Colonic mucosa (tissue), 4 donors: ENCODE results near the gene DEK. TPM values are rescaled to one million over a fixed set of nuclear protein-coding genes. Genes with fewer than 3 reads are reported as not detected.

Experiments
- DNase-seq: peaks from one replicate; pipeline ENCODE4 v3.0.0-alpha.2; 2020
- H3K27ac ChIP-seq: fragments of 200-600 bp; one replicate; pipeline ENCODE4 v1.8.0; 2021
- H3K27me3 ChIP-seq: fragments of 200-600 bp; one replicate; pipeline ENCODE4 v1.8.0; 2021
- H3K36me3 ChIP-seq: fragments of 200-600 bp; one replicate; pipeline ENCODE4 v1.8.0; 2021
- H3K4me1 ChIP-seq: fragments of 200-600 bp; one replicate; pipeline ENCODE4 v1.8.0; 2021; ENCODE audit warnings: mild to moderate bottlenecking
- H3K4me3 ChIP-seq: fragments of 200-600 bp; one replicate; pipeline ENCODE4 v1.8.0; 2021
- H3K9ac ChIP-seq, 2 donors: one replicate each; pipeline ENCODE4 v1.7.0; 2013; ENCODE audit warnings: control low read depth in 2 of 2, low read depth in 2 of 2, low read length in 2 of 2
- H3K9me3 ChIP-seq: fragments of 200-600 bp; one replicate; pipeline ENCODE4 v1.8.0; 2021
- intact Hi-C: fragments of 100-400 bp; cut with DNase I; formaldehyde crosslinking; loops from one replicate; pipeline ENCODE4 v1.14.1; 2022
- total RNA-seq, 2 donors: library from RNA; stranded (reverse); fragmentation: NEBNext Ultra II Directional in 1 of 2; extraction: Animal tissue kit (Norgen Biotek cat#: 25700) in 1 of 2; gene quantifications; one replicate each; pipeline ENCODE4 v1.2.1, GENCODE V29; 2021
- TF ChIP-seq, protein P1 (sequence below): fragments of 200-600 bp; IDR thresholded peaks from one replicate; pipeline ENCODE4 v1.8.0; 2022; ENCODE audit warnings: antibody characterized with exemption, mild to moderate bottlenecking
- donor health status: healthy.
- donor health status: DM: no; HTN: no; CAD: no.
- donor health status: DM: no; HTN: no; CAD: no.

The DEK gene
- total RNA-seq, 2 donors from 2014 or later = 113 to 145 TPM

DNA sequence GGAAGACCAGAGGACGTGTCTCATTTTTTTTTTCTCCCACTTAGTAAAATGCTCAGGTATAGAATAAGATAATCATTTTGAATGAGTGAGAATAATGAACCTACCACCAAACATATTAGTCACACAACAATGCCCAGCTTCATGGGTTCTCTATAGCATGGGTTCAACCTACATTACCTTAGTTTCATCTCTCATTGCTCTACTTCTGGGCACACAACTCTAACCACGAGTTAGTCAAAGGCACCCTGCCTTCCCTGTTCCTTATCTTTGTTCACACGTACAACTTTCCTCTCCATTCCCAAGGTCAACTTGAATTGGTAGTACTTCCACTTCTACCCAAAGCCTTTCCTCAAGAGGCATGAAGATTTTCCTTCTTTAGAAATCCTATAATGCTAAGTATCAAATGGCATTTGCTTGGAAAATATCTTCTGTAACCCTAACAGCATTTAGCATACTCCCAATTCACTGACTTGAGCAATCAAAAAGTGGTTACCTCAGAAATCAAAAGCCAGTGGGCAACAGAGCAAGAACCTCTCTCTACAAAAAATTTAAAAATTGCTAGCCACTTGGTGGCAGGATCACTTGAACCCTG lies 20.9 kb downstream of the DEK start:
- H3K27ac ChIP-seq = no peak overlapping the region
- no peak for DNase-seq
- H3K4me3 ChIP-seq = no peak overlapping the region
- peaks cover 4% of the 10 kb centered on the region for H3K4me1 ChIP-seq
- no peaks in the 10 kb centered on the region for H3K9me3 ChIP-seq
- no peaks in the 10 kb centered on the region for H3K27me3 ChIP-seq
- TF ChIP-seq, protein P1, sequence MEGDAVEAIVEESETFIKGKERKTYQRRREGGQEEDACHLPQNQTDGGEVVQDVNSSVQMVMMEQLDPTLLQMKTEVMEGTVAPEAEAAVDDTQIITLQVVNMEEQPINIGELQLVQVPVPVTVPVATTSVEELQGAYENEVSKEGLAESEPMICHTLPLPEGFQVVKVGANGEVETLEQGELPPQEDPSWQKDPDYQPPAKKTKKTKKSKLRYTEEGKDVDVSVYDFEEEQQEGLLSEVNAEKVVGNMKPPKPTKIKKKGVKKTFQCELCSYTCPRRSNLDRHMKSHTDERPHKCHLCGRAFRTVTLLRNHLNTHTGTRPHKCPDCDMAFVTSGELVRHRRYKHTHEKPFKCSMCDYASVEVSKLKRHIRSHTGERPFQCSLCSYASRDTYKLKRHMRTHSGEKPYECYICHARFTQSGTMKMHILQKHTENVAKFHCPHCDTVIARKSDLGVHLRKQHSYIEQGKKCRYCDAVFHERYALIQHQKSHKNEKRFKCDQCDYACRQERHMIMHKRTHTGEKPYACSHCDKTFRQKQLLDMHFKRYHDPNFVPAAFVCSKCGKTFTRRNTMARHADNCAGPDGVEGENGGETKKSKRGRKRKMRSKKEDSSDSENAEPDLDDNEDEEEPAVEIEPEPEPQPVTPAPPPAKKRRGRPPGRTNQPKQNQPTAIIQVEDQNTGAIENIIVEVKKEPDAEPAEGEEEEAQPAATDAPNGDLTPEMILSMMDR = no peak
- no peaks in the 10 kb centered on the region for H3K36me3 ChIP-seq
- intact Hi-C loops = no loop called here
- no peak overlapping the region for H3K9ac ChIP-seq

DNA sequence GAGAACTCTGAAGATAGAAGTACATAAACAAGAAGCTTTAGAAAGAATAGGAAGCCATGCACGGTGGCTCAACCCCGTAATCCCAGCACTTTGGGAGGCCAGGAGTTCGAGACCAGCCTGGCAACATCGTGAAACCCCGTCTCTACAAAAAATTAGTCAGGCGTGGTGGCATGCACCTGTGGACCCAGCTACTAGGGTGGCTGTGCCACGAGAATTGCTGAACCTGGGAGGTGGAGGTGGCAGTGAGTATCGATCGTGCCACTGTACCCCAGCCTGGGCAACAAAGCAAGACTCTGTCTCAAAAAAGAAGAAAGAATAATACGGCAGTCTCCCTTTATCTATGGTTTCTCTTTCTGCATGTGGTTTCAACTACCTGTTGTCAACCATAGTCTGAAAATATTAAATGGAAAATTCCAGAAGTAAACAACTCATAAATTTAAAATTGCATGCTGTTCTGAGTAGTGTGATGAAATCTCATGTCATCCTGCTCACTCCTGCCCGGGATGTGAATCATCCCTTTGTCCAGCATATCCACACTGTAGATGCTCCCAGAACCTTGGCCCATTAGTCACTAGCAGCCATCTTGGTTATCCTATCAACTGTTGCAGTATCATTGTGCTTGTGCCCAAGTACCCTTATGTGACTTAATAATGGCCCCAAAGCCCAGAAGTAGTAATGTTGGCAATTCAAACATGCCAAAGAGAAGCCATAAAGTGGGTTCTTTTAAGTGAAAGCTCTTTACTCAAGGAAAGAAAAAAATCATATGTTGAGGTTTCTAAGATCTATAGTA lies 22.1 kb downstream of the DEK start:
- H3K36me3 ChIP-seq = no peaks in the 10 kb centered on the region

GRCh38 chr6:18241208-18242038 lies 22.9 kb downstream of the DEK start:
- DNase-seq = no peak
- TF ChIP-seq, protein P1 = no peak
- Histone ChIP-seq H3K9me3 (no peaks in the 10 kb centered on the region), H3K27ac (no peak overlapping the region), H3K4me1 (no peaks in the 10 kb centered on the region), H3K36me3 (no peaks in the 10 kb centered on the region), H3K4me3 (no peak overlapping the region), H3K27me3 (no peaks in the 10 kb centered on the region), H3K9ac (no peak overlapping the region)
- intact Hi-C loops = no loop called here

More for the DNA sequence above, 22.1 kb downstream of the DEK start:
- intact Hi-C loops = no loop called here
- TF ChIP-seq, protein P1 = no peak
- H3K9ac ChIP-seq = no peak overlapping the region
- H3K9me3 ChIP-seq = no peaks in the 10 kb centered on the region
- H3K27ac ChIP-seq = no peak overlapping the region
- H3K4me1 ChIP-seq = peaks cover 4% of the 10 kb centered on the region
- no peak overlapping the region for H3K4me3 ChIP-seq
- DNase-seq = no peak
- no peaks in the 10 kb centered on the region for H3K27me3 ChIP-seq

DNA sequence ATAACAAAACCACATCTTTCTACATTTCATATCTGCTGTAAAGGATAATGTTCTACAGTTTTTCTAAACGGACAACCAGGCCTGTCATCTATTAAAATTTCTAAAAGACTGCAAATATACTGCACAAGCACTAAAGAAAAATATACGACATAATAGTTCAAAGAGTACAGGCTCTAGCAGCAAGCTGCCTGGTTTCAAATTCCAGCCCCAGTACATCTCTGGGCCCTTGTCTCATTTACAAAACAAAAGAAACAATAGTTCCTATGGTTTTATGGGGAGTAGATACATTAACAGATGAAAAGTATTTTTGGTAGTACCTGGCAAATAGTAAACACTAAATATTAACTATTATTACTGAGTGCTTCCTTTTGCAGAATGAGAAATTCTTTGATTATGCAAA lies 24.1 kb downstream of the DEK start:
- Histone ChIP-seq H3K9me3 (no peaks in the 10 kb centered on the region), H3K4me1 (no peaks in the 10 kb centered on the region), H3K4me3 (no peak overlapping the region), H3K27me3 (no peaks in the 10 kb centered on the region), H3K9ac (no peak overlapping the region), H3K27ac (no peak overlapping the region), H3K36me3 (peaks cover 4% of the 10 kb centered on the region)
- DNase-seq = no peak
- intact Hi-C loops = no loop called here
- TF ChIP-seq, protein P1 = no peak

- Histone ChIP-seq H3K4me1 (no peaks in the 10 kb centered on the region), H3K27me3 (no peaks in the 10 kb centered on the region), H3K27ac (no peak overlapping the region), H3K9me3 (no peaks in the 10 kb centered on the region), H3K4me3 (no peak overlapping the region), H3K36me3 (peaks cover 6% of the 10 kb centered on the region), H3K9ac (no peak overlapping the region)
- TF ChIP-seq, protein P1 = no peak
- intact Hi-C loops = no loop called here
- no peak for DNase-seq
Measured at GRCh38 chr6:18237167-18237566, 27.2 kb downstream of the DEK start.
